GM21515 (cell line): Measurements from ENCODE around the gene SLC22A2.
A peak's percentile ranks its signal among the peaks of the same experiment; 100 is the strongest.

ENCODE experiments used
- ATAC-seq: cut with Tn5 transposase; IDR thresholded peaks from one replicate; pipeline ENCODE4 v1.9.1; 2021; ENCODE audit not compliant: unreplicated experiment

SLC22A2 gene

DNA sequence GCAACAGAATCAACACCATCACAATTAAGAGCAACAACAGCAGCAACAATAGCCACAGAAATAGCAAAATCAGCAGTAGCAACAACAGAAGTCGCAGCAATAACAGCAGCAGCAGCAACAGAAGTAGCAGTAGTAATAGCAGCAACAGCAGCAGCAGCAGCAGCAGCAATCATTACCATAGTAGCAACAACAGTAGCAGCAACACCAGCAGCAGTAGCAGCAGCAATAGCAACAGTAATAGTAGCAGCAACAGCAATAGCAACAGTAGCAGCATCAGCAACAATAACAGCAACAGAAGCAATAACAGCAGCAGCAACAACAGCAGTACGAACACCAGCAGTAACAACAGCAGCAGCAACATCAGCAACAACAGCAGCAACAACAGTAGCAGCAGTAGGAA is 39.8 kb downstream of the SLC22A2 start:
- no peak for ATAC-seq

DNA sequence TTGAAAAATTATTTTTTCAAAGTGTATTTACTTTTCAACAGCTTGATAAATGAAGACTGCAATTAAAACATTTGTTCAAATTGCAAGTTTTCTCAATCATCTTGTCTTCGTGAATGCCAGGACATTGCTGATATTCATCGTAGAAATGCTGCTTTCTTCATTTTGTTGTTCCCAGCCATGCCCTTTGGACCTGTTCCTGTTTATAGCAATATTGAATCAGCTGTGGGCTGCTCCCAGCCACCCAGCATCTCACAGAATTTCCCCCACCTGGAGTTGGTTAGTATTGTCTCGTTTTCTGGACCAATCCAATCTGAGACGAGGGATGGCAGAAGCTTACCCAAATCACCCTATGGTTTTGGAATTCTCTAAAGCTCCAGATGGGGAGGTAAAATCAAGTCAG is 40.8 kb downstream of the SLC22A2 start:
- no peak for ATAC-seq

DNA sequence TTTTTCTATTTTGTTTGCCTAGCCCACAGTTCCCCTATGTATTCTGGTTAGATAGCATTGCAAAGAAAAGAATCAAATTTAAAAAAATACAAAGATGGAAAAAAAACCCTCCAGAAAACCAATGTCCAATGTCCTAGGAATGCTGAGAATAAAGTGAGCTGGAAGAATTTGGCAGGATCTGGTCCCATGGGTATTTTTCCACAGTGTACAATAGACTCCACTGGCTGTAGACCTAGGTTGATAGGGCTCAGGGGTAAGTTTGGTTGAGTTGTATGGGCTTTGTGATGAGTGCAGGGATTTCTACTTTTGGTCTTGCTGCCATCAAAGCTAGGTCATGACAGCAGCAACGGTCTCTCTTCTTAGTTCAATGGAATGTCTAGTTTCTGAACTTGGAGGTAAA is 41.5 kb downstream of the SLC22A2 start:
- ATAC-seq, result no peak

DNA sequence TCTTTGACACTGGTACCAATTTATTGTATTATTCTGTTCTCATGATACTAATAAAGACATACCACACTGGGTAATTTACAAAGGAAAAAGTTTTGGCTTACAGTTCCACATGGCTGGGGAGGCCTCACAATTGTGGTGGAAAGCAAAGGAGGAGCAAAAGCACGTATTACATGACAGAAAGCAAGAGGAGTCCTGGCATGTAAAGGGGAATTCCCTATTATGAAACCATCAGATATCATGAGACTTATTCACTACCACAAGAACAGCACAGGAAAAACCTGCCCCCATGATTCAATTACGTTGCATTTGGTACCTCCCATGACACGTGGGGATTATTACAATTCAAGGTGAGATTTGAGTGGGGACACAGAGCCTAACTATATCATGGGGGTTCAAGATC is 43.4 kb downstream of the SLC22A2 start:
- no peak for ATAC-seq

DNA sequence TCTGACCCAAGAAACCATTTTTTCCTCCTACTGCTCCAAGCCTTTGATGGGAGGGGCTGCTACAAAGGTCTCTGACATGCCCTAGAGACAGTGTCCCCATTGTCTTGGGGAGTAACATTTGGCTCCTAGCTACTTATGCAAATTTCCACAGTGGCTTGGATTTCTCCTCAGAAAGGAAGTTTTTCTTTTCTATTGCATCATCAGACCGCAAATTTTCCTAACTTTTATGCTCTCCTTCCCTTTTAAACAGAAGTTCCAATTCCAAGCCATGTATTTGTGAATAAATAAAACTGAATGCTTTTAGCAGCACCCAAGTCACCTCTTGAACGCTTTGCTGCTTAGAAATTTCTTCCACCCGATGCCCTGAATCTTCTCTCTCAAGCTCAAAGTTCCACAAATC is 51.0 kb downstream of the SLC22A2 start:
- ATAC-seq, result no peak

DNA sequence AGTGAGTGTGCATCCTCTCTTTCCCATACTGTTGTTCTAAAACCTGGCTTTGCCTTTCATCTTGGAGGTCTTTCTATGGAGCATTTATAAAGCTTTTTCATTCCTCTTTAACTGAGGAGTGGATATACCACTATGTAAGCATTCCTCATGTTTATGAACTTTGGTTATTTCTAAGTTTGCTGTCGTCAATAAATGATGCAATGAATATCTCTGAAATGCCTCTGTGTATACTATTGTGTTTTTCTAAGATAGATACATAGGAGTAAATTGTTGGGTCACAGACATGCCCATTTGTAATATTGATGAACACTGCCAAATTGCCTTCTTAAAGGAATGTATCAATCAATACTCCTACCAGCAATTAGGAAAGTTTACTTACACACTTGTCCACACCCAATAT is 53.9 kb downstream of the SLC22A2 start:
- no peak for ATAC-seq

DNA sequence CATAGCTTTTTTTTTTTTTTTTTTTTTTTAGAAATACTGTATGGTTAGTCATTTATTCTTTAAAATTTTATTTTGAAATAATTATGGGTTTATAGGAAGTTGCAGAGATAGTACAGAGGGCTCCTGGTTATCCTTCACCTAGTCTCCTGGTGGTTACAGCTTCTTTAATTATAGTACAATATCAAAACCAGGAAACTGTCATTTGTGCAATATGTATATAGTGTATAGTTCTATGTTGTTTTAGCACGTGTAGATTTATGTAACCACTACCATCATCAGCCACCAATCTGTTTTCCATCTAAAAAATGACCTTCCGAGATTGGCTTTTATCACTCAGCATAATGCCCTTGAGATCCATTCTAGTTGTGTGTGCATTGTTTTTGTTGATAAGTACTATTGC is 54.7 kb downstream of the SLC22A2 start:
- no peak for ATAC-seq

DNA sequence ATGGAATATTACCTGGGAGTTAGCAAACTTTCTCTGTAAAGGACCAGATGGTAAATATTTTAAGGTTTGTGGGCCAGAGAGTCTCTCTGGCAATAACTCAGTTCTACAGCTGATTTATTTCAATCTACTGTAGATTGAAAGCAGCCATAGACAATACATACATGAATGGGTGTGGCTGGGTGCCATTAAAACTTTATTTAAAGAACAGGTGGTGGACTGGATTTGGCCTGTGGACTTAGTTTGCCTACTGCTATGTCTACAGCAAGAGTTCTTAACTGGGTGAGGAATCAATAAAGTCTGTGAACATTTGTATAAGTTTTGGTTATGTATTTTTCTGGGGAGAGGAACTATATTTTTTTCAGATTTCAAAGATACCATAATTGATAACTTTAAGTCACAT is 55.1 kb downstream of the SLC22A2 start:
- ATAC-seq, result no peak

DNA sequence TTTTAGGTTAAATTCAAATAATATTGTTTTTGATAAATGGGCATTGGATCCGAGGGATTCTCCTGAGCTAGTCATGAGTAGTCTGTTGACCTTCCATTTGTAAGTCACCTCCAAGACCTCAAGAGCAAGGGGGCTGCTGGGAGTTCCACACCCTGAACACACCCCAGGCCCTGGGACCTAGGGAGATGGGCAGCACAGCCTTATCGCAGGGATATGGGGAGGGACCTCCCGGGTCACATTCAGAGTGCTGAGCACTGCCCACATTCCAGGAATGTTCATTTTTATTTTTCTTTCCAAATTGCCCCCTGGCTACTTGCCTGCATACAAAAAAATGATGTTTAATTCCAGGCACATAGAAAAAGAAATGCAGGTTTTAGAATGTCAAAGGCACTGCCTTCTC is 55.5 kb downstream of the SLC22A2 start:
- ATAC-seq, result no peak

DNA sequence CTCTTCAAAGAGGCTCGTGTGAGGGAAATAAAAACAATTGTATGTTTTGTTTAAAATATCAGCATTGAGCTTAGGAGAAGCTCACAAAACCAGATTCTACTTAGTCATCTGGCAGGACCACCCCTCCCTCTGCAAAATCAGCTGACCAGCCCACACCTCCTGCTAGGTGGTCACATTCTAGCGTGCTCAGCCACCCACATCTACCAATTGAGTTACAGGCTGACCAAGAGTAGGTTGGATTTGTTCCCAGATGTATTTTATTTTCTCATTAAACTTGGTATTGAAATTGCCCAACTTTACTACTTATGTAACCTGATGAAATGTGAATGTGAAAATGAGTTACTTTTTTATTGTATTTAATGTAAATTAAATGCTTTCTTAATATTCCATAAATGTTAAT is 56.2 kb downstream of the SLC22A2 start:
- no peak for ATAC-seq

DNA sequence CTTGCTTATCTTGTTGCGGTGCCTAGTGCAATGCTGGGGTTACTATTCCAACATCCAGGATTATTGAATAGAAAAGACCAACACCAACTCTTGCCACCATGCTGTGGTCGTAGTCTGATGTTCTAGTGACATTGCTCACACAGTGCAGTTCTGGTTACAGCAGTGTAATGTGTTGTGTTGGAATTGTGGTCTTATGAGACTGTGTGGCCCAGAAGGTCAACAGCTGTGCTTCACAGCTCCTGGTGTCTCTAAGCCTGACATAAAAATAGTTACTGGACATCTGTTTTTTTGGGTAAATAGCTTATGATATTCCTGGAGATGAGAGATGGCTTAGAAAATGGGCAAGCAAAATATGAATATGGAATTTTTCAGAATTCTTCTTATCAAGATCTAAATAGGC is 57.6 kb downstream of the SLC22A2 start:
- no peak for ATAC-seq

DNA sequence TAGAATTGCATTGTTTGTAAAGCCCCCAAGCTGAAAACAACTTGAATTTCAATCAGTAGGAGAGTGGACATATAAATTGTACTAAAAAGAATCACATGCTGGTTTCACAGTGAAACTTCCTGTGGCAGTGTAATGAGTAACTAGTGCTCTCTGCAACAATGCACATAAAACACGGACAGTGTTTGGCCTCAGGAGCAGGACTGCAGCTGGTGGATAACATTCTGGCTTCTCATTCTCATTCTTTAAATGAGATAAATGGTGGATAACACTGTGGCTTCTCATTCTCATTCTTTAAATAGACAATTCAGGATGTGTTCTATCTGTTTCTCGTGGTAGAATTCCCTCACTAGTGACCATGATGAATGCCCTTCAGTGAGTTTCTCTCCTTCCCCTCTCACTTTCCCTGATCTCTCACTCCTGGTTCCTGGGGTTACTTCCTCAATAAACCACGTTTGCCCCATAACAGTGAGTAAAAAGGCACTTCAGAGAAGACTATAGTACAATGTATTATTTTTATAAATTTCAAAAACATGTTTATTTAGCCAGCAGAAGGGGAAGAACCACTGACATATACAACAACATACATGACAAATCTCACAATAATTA is 59.9 kb downstream of the SLC22A2 start:
- peak; percentile 84 for ATAC-seq

DNA sequence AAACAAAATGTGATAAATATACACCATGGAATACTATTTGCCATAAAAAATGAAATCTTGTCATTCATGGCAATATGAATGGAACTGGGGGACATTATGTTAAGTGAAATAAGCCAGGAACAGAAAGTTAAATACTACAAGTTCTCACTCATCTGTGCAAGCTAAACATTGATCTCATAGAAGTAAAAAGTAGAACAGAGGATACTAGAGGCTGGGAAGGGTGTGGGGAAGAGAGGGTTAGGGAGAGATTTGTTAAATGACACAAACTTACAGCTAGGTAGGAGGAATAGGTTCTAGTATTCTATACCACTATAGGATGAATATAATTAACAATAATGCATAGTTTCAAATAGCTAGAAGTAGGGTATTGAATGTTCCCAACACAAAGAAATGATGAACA is 61.0 kb downstream of the SLC22A2 start:
- no peak for ATAC-seq

DNA sequence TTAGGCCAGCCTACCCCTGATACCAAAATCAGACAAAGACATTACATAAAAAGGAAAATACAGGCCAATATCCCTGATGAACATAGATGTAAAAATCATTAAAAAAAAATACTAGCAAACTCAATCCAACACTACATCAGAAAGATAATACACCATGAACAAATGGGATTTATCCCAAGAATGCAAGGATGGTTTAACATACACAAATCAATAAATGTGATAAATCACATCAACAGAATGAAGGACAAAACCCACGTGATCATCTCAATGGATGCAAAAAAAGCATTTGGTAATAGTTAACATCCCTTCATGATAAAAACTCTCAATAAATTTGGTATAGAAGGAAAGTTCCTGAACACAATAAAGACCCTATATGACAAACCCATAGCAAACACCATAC is 63.8 kb downstream of the SLC22A2 start:
- no peak for ATAC-seq

DNA sequence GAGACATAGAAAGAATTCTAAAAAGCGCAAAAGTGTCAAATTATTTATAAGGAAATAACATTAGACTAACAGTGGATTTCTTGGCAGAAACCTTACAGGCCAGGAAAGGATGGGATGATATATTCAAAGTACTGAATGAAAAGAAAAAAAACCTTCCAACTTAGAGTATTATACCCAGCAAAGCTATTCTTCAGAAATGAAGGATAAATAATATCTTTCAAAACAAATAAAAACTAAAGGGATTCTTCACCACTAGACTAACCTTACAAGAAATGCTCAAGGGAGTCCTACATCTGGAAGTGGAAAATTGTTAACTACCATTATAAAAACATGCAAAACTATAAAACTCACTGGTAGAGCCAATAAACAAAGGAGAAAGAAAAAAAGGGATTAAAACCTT is 65.8 kb downstream of the SLC22A2 start:
- no peak for ATAC-seq

DNA sequence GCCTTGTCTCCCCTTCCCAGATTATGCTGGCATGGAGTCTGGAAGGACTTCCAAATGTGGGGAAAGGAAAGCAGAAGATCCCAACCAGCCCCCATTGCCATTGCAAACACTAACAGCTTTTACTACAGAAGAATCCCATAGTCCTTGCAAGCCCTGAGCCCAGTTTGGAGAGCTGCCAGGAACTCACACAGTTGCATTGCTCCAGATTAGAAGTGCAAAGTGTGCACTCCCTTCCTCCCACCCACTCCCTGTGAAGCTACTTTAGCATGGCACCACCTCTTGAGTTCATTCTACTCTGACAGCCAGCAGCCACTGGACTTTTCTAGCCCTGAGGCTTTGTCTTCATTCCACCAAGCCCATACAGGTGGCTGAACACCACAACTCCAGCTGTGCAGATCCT is 67.6 kb downstream of the SLC22A2 start:
- no peak for ATAC-seq

DNA sequence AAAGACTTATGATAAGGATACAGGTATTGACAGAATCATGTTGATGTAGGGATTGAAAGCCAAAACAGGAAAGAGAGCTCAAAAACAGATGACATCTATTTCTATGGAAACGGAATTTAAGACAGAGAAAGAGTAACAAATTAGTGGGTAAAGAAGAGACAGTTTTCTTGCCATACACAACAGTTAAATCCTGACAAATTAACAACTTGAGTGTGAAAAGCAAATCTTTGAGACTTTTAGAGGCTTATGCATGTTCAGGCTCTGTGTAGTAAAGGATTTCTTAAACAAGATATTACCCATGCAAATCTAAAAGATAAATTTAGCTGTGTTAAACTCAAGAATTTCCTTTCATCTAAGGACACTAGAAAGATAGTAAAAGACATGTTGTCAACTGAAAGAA is 68.5 kb downstream of the SLC22A2 start:
- no peak for ATAC-seq

DNA sequence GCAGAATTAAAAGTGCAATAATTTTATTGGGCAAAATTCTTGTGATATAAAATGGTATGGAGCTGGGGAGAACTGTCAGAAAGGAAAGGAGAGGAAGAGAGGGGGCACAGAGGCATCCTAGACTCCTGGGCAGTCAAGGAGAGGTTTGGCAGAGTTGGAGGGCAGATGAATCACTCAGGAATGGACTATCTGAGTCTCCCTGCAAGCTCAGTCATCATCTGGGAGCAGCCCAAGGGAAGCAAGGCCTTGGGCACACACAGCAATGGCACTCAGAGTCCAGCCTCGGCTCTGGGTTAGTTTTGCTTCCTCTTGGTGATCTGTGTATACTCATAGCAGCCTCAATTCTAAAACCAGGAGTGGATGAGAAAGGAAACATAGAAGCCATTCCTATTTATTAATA is 69.8 kb downstream of the SLC22A2 start:
- ATAC-seq, result no peak

DNA sequence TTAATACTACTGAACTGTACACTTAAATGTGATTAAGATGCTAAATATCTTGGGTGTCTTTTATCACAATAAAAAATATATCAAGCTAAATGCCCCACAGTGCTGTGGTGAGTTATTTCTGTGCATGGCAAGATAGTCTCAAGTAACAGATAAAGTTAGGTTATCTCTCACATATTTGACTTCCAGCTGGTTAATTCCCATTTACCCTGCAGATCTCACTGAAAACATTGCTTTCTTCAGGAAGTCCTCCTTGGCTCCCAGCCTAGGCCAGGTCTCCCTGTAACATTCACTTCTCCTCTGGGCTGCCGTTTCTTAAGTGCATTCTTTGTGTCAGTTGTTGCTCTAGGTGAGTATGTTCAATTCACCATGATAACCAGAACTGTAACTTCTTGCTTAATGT is 77.9 kb downstream of the SLC22A2 start:
- no peak for ATAC-seq

DNA sequence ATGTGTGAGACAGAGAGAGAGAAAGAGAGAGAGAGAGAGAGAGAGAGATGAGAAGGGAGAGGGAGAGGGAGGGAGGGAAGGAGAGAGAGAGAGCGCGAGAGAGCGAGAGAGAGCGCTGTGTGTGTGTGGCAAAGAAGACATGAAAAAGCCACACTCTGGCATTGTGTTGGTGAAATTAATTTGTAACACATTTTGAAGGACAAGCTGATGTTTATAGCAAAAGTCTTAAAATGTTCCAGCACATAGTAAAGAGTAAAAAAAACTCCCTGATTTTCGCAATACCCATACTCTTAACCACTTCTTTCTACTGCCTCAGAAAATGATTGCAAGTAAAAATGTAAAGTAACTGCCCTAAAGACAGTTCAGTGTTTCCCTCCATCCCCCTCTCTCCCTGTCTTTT is 80.3 kb downstream of the SLC22A2 start:
- ATAC-seq, result no peak

DNA sequence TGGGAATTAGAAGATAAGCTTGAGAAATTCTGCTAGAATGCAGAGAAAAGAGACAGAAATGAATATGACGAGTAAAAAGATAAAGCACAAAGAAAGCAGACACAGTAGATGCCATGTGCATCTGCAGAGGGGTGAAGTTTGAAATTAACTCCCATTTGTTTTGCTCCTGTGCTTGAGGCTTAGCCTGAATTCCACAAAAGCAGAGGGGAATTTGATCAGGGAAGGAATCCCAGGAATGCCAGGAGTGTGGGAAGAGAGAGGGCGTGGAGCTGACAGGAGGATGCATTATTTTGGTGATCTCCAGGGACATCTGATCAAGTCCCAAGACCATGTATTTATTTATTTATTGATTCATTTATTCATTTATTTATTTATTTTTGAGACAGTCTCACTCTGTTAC is 81.4 kb downstream of the SLC22A2 start:
- ATAC-seq, result no peak

DNA sequence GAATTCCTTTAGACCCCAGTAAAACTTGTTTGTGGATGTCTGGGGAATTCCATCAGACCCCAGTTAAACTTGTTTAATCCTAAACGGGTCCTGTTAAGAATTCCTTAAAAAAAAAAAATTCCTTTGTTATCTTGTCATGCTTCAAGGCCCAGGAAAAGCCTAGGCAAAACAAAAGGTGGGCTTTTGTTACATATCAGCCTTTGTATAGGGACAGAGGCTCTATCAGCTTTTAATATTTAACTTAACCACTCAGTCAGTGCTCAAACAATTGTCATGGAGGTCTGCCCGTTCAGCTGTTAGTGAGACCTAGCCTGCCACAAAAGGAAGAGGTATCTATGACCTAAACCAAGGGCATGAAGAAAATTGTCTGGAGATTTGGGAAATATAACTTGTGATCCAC is 83.9 kb downstream of the SLC22A2 start:
- ATAC-seq, result no peak

DNA sequence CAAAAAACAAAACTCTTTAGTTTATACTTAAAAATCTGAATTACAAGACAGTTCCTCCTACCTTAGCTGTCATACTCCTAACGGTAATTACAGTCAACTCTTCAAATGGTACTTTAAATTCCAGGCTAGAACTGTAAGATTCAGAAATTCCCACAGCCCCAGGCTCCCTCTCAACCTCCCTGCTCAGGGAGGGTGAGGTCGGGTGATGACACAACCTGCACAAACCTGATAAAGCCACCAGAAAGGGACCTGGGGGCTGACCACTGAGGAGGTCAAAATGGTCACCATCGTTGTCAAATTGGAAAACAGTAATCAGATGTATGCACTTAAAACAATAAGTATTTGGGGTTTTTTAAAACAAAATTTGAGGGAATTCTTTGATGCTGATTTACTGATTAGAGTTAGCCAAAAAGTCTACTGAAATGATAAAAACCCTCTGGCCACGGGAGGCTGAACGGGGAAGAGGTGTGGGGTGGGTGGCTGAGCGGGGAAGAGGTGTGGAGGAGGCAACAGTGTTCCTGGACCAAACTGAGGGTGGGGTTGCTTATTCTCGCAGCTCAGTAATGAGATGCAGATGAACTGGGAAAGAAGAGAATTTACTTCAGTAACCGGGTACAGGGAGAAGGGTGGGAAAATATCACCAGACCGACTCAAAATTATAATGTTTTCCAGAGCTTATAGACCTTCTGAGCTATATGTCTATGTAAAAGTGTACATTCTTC is 84.7 kb downstream of the SLC22A2 start:
- ATAC-seq, result no peak
